ENCODE results near the gene KCNJ6. TPM values are rescaled to one million over a fixed set of nuclear protein-coding genes. Genes with fewer than 3 reads are reported as not detected.

KCNJ6 gene
- total and polyA plus RNA-seq, 10 of the 15 experiments (the other 5 are each of a cell fraction or from before 2014, with no cell fraction given), result 0.03 to 0.07 (median 0.04) TPM; not detected in 7

- no peaks in the 10 kb centered on the region for H3K79me2 ChIP-seq (ENCODE audit: control insufficient read depth, insufficient read depth, low read length)
- FAIRE-seq (no peak), ATAC-seq (no peak), DNase-seq (ENCODE audit: low read depth, low spot score) (no peak)
- WGBS (ENCODE audit: insufficient coverage, insufficient replicate concordance, low lambda C conversion rate, missing lambda C conversion rate), result 3% methylated on average over 2 of the region's 2 CpGs
- H3K27me3 ChIP-seq (replicated peaks in 1 of 2; ENCODE audit: control insufficient read depth in 2 of 2, insufficient read depth in 2 of 2, low read length in 1 of 2), result no peaks in the 10 kb centered on the region
- no peaks in the 10 kb centered on the region for H4K20me1 ChIP-seq (ENCODE audit: control insufficient read depth, insufficient read depth)
- CTCF ChIA-PET, result interaction anchor here (1.0 kb wide), 1 partner anchor 8 kb away, joined by 3 read pairs; no protein-coding TSS in a partner anchor
- no peak overlapping the region for H3K9ac ChIP-seq (ENCODE audit: control insufficient read depth, insufficient read depth, low read length)
- no peak overlapping the region for H3K4me2 ChIP-seq (ENCODE audit: control insufficient read depth, insufficient read depth)
- in situ Hi-C loops (cut with MboI), result loop anchor here (10.0 kb wide), 1 partner anchor 60 kb away; no protein-coding TSS in a partner anchor
- no peak overlapping the region for H2AFZ ChIP-seq (ENCODE audit: control insufficient read depth, low read depth, low read length)
- SMC1A ChIA-PET (ENCODE audit: uncharacterized antibody, unreplicated experiment), result interaction anchor here (0.9 kb wide), 1 partner anchor 57 kb away, joined by 4 read pairs; no protein-coding TSS in a partner anchor
- H3K36me3 ChIP-seq (ENCODE audit: control insufficient read depth in 2 of 2, insufficient read depth in 2 of 2, low read length in 1 of 2), result no peaks in the 10 kb centered on the region
- no peak overlapping the region for H3K27ac ChIP-seq (ENCODE audit: control insufficient read depth, insufficient read depth)
- H3K4me3 ChIP-seq, result no peak overlapping the region
- intact Hi-C loops (cut with micrococcal nuclease; ENCODE audit: unreplicated experiment), result no loop called here
- no TSS peak for BruUV-seq (replicated peaks)
- RAD21 ChIA-PET (ENCODE audit: unreplicated experiment), result no interaction called here
- no peaks in the 10 kb centered on the region for H3K4me1 ChIP-seq (ENCODE audit: control insufficient read depth, insufficient read depth, low read length)
- H3K9me3 ChIP-seq (replicated peaks; ENCODE audit: control insufficient read depth, insufficient read depth, low read length), result no peaks in the 10 kb centered on the region
- POLR2A ChIA-PET, result no interaction called here
- TF ChIP-seq CHD2 (IDR thresholded peaks at IDR 0.05; ENCODE audit: borderline replicate concordance, low read depth, low read length) (no peak), SPI1 (IDR thresholded peaks at IDR 0.05; ENCODE audit: borderline replicate concordance, insufficient read depth, low read depth, low read length) (no peak), NR2C2 (IDR thresholded peaks at IDR 0.05; ENCODE audit: borderline replicate concordance, control insufficient read depth, insufficient read length, low read depth) (no peak), PKNOX1 (IDR thresholded peaks at IDR 0.05) (no peak), FOXK2 (IDR thresholded peaks at IDR 0.05) (no peak), CBX5 (IDR thresholded peaks at IDR 0.05; ENCODE audit: low read depth) (no peak), ESRRA (IDR thresholded peaks at IDR 0.05; ENCODE audit: low read length) (no peak), NFYB (IDR thresholded peaks at IDR 0.05; ENCODE audit: insufficient read depth, low read depth, low read length) (no peak), EGR1 (IDR thresholded peaks at IDR 0.05; ENCODE audit: borderline replicate concordance in 1 of 2, low read depth in 2 of 2, low read length in 2 of 2) (no peak)
- TF ChIP-seq, protein P1, sequence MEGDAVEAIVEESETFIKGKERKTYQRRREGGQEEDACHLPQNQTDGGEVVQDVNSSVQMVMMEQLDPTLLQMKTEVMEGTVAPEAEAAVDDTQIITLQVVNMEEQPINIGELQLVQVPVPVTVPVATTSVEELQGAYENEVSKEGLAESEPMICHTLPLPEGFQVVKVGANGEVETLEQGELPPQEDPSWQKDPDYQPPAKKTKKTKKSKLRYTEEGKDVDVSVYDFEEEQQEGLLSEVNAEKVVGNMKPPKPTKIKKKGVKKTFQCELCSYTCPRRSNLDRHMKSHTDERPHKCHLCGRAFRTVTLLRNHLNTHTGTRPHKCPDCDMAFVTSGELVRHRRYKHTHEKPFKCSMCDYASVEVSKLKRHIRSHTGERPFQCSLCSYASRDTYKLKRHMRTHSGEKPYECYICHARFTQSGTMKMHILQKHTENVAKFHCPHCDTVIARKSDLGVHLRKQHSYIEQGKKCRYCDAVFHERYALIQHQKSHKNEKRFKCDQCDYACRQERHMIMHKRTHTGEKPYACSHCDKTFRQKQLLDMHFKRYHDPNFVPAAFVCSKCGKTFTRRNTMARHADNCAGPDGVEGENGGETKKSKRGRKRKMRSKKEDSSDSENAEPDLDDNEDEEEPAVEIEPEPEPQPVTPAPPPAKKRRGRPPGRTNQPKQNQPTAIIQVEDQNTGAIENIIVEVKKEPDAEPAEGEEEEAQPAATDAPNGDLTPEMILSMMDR (IDR thresholded peaks at IDR 0.05 in 2 of 3, conservative IDR thresholded peaks at IDR 0.05 in 1 of 3; ENCODE audit: control insufficient read depth in 2 of 3, extremely low read depth in 1 of 3, insufficient read depth in 1 of 3, low read depth in 3 of 3, low read length in 3 of 3), result no peak
- TF ChIP-seq, protein P2, sequence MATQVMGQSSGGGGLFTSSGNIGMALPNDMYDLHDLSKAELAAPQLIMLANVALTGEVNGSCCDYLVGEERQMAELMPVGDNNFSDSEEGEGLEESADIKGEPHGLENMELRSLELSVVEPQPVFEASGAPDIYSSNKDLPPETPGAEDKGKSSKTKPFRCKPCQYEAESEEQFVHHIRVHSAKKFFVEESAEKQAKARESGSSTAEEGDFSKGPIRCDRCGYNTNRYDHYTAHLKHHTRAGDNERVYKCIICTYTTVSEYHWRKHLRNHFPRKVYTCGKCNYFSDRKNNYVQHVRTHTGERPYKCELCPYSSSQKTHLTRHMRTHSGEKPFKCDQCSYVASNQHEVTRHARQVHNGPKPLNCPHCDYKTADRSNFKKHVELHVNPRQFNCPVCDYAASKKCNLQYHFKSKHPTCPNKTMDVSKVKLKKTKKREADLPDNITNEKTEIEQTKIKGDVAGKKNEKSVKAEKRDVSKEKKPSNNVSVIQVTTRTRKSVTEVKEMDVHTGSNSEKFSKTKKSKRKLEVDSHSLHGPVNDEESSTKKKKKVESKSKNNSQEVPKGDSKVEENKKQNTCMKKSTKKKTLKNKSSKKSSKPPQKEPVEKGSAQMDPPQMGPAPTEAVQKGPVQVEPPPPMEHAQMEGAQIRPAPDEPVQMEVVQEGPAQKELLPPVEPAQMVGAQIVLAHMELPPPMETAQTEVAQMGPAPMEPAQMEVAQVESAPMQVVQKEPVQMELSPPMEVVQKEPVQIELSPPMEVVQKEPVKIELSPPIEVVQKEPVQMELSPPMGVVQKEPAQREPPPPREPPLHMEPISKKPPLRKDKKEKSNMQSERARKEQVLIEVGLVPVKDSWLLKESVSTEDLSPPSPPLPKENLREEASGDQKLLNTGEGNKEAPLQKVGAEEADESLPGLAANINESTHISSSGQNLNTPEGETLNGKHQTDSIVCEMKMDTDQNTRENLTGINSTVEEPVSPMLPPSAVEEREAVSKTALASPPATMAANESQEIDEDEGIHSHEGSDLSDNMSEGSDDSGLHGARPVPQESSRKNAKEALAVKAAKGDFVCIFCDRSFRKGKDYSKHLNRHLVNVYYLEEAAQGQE (IDR thresholded peaks at IDR 0.05; ENCODE audit: low read depth, low read length), result no peak
- TF ChIP-seq, protein P3, sequence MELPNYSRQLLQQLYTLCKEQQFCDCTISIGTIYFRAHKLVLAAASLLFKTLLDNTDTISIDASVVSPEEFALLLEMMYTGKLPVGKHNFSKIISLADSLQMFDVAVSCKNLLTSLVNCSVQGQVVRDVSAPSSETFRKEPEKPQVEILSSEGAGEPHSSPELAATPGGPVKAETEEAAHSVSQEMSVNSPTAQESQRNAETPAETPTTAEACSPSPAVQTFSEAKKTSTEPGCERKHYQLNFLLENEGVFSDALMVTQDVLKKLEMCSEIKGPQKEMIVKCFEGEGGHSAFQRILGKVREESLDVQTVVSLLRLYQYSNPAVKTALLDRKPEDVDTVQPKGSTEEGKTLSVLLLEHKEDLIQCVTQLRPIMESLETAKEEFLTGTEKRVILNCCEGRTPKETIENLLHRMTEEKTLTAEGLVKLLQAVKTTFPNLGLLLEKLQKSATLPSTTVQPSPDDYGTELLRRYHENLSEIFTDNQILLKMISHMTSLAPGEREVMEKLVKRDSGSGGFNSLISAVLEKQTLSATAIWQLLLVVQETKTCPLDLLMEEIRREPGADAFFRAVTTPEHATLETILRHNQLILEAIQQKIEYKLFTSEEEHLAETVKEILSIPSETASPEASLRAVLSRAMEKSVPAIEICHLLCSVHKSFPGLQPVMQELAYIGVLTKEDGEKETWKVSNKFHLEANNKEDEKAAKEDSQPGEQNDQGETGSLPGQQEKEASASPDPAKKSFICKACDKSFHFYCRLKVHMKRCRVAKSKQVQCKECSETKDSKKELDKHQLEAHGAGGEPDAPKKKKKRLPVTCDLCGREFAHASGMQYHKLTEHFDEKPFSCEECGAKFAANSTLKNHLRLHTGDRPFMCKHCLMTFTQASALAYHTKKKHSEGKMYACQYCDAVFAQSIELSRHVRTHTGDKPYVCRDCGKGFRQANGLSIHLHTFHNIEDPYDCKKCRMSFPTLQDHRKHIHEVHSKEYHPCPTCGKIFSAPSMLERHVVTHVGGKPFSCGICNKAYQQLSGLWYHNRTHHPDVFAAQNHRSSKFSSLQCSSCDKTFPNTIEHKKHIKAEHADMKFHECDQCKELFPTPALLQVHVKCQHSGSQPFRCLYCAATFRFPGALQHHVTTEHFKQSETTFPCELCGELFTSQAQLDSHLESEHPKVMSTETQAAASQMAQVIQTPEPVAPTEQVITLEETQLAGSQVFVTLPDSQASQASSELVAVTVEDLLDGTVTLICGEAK (IDR thresholded peaks at IDR 0.05; ENCODE audit: borderline replicate concordance), result no peak
Measured at GRCh38 chr21:37805266-37805665, 111.0 kb downstream of the KCNJ6 start.

Data from GM12878 (cell line).